ENCODE data around the gene CYTH1. TPM values are rescaled to one million over a fixed set of nuclear protein-coding genes. Genes with fewer than 3 reads are reported as not detected.

The CYTH1 gene
- total RNA-seq, 1 donor from 2014 or later = 103 TPM

DNA sequence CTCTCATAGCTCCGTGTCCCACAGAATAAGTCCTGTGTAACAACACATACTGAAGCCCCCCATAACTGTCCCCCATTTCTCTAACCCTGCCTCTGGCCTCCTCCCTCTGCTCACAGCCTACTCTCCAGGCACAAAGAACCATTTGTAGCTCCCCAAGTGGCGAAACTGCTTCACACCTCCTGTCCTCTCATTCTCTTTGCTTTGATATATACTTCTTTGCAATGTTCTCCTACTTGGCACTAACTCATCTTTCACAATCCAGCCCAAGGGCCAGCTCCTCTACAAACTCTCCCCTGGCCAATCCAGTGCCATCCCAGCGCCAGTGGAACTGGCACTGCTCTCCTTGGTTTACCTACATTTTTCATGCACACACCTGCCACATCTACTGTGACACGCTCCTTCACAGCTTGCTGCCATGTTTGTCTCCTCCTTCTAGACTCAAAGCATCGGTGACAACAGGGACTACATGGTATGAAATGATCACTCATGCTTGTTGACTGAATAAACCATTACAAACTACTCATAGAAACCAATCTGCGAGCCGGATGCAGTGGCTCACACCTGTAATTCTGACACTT lies 12.8 kb downstream of the CYTH1 start:
- TF ChIP-seq, protein P1, sequence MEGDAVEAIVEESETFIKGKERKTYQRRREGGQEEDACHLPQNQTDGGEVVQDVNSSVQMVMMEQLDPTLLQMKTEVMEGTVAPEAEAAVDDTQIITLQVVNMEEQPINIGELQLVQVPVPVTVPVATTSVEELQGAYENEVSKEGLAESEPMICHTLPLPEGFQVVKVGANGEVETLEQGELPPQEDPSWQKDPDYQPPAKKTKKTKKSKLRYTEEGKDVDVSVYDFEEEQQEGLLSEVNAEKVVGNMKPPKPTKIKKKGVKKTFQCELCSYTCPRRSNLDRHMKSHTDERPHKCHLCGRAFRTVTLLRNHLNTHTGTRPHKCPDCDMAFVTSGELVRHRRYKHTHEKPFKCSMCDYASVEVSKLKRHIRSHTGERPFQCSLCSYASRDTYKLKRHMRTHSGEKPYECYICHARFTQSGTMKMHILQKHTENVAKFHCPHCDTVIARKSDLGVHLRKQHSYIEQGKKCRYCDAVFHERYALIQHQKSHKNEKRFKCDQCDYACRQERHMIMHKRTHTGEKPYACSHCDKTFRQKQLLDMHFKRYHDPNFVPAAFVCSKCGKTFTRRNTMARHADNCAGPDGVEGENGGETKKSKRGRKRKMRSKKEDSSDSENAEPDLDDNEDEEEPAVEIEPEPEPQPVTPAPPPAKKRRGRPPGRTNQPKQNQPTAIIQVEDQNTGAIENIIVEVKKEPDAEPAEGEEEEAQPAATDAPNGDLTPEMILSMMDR (IDR thresholded peaks at IDR 0.05) = peak; percentile 9
- intact Hi-C loops (cut with DNase I) = no loop called here
- Histone ChIP-seq H3K36me3 (no peaks in the 10 kb centered on the region), H3K4me3 (no peak overlapping the region), H3K4me1 (peaks cover 51% of the 10 kb centered on the region), H3K27ac (no peak overlapping the region), H3K9me3 (no peaks in the 10 kb centered on the region), H3K27me3 (no peaks in the 10 kb centered on the region)
- ATAC-seq (no peak), DNase-seq (no peak)

DNA sequence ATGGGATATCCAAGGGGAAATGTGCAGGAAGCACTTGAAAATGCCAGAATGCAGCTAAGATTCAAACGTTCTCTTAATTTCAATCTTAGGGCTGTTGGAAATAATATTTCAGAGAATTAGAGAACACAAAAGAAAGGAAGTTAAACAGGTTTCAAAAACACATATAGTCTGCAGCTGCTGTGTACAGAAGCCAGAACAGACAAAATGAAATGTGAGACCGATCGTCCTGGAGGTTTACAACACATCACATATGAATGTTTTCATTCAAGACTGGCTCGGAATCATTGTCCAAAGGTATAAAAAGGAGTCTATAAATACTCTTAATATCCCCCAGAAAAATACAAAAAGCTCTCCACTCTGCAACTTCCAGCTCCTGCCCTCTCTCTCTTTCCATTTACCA lies 14.3 kb downstream of the CYTH1 start:
- intact Hi-C loops (cut with DNase I) = no loop called here
- TF ChIP-seq, protein P1 (IDR thresholded peaks at IDR 0.05) = no peak
- no peaks in the 10 kb centered on the region for H3K27me3 ChIP-seq
- DNase-seq (no peak), ATAC-seq (no peak)
- no peak overlapping the region for H3K4me3 ChIP-seq
- H3K4me1 ChIP-seq = peaks cover 46% of the 10 kb centered on the region
- H3K27ac ChIP-seq = no peak overlapping the region
- H3K36me3 ChIP-seq = no peaks in the 10 kb centered on the region
- no peaks in the 10 kb centered on the region for H3K9me3 ChIP-seq

DNA sequence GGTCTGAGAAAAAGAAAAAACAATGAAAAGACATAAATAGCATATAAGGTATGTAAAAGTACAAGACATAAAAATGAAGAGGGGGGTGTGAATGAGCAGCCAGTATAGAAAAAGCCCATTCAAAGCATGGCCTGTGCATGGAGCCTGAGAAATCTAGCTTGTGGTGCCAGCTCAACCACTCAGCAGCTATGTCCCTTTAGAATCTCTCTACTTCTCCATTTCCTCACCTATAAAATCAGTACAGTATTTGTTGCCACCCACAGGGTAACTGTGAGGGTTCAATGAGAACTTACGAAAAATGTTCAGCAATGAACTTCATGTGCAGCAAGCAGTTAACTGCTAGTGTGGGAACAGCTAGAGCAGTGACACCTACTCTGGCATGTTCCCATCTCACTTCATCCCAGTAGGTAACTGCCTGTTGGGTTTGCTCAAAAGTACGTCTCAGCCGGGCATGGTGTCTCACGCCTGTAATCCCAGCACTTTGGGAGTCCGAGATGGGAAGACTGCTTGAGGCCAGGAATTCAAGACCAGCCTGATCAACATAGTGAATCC lies 15.3 kb downstream of the CYTH1 start:
- H3K4me3 ChIP-seq = no peak overlapping the region
- ATAC-seq = peak; percentile 64
- no peaks in the 10 kb centered on the region for H3K27me3 ChIP-seq
- H3K9me3 ChIP-seq = no peaks in the 10 kb centered on the region
- no peak for DNase-seq
- H3K27ac ChIP-seq = no peak overlapping the region
- H3K4me1 ChIP-seq = peaks cover 42% of the 10 kb centered on the region
- TF ChIP-seq, protein P1 (IDR thresholded peaks at IDR 0.05) = no peak
- H3K36me3 ChIP-seq = no peaks in the 10 kb centered on the region
- intact Hi-C loops (cut with DNase I) = no loop called here

DNA sequence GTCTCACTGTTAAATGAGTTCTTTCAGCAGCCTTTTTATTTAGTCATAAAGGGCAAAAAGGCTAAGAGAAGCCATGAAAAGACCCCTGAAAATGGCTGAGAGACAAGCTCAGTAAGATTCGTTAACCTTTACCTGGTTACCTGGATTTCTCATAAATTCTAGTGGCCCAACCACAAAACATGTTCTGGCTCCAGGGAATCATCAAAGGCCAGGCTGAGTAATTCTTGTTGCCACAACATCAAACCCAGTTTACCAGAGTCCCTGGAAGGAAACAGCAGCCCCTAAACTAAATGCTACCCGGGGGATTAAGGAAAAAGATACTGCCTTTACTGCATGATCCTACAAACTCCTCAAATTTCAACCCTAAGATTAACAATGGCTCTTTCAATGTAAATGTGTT lies 15.8 kb downstream of the CYTH1 start:
- no peak for ATAC-seq
- intact Hi-C loops (cut with DNase I) = no loop called here
- Histone ChIP-seq H3K36me3 (no peaks in the 10 kb centered on the region), H3K9me3 (no peaks in the 10 kb centered on the region), H3K27me3 (no peaks in the 10 kb centered on the region), H3K4me3 (no peak overlapping the region), H3K4me1 (peaks cover 43% of the 10 kb centered on the region), H3K27ac (no peak overlapping the region)
- TF ChIP-seq, protein P1 (IDR thresholded peaks at IDR 0.05) = no peak
- DNase-seq = no peak

DNA sequence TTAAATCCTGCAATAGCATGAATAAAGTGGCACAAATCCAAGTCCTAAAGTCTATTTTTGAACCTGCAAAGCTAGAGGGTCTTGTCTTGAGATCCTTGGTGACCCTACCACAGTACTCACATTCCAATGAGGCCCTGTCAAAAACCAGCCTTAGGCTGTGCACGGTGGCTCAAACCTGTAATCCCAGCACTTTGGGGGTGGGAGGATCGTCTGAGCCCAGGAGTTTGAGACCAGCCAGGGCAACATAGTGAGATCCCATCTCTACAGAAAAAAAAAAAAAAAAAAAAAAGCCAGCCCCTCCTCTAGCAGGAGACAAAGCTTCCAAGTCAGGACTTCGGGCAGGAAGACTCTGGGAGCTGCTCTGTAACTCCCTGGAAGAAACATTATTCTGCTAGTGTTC lies 16.3 kb downstream of the CYTH1 start:
- intact Hi-C loops (cut with DNase I) = no loop called here
- H3K36me3 ChIP-seq = no peaks in the 10 kb centered on the region
- H3K4me1 ChIP-seq = peaks cover 46% of the 10 kb centered on the region
- no peaks in the 10 kb centered on the region for H3K9me3 ChIP-seq
- DNase-seq (no peak), ATAC-seq (no peak)
- no peak overlapping the region for H3K4me3 ChIP-seq
- no peaks in the 10 kb centered on the region for H3K27me3 ChIP-seq
- TF ChIP-seq, protein P1 (IDR thresholded peaks at IDR 0.05) = no peak
- H3K27ac ChIP-seq = no peak overlapping the region

DNA sequence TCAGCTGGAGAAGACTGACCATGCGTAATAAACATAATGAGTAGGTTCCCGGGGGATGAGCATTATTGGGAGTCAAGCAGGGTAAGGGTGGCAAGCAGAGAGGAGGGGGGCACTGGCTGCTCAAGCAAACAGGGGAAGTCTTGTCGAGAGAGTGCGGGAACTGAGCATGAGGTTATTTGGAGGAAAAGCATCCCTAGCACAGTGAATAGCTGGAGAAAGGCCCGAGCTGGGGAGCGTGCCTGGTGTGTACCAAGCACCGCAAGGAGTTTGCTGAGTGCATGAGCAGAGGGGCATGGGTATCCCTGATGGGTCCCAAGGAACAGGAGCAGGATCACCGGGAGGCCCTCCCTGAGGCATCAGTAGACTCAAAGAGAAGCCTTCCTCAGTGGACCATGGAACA lies 17.2 kb downstream of the CYTH1 start:
- no peaks in the 10 kb centered on the region for H3K36me3 ChIP-seq
- ATAC-seq (no peak), DNase-seq (no peak)
- H3K4me1 ChIP-seq = peaks cover 51% of the 10 kb centered on the region
- no peak overlapping the region for H3K4me3 ChIP-seq
- intact Hi-C loops (cut with DNase I) = no loop called here
- TF ChIP-seq, protein P1 (IDR thresholded peaks at IDR 0.05) = no peak
- no peaks in the 10 kb centered on the region for H3K27me3 ChIP-seq
- no peaks in the 10 kb centered on the region for H3K9me3 ChIP-seq
- H3K27ac ChIP-seq = no peak overlapping the region
